Measurements from ENCODE around the gene PELI1. TPM values are rescaled to one million over a fixed set of nuclear protein-coding genes. Genes with fewer than 3 reads are reported as not detected.

PELI1 gene
- total RNA-seq, 1 donor from 2014 or later: 33.8 TPM

GRCh38 chr2:64124571-64124970 lies 19.6 kb downstream of the PELI1 start:
- Mint-ChIP-seq H3K27ac (no peak overlapping the region), H3K27me3 (no peaks in the 10 kb centered on the region), H3K4me3 (no peak overlapping the region), H3K36me3 (ENCODE audit: low read depth) (peaks cover 30% of the 10 kb centered on the region), H3K4me1 (peaks cover 34% of the 10 kb centered on the region), H3K9me3 (no peaks in the 10 kb centered on the region)
- intact Hi-C loops (cut with micrococcal nuclease): no loop called here
- DNase-seq: no peak

GRCh38 chr2:64124168-64124567 lies 20.1 kb downstream of the PELI1 start:
- H3K9me3 Mint-ChIP-seq: no peaks in the 10 kb centered on the region
- no peak for DNase-seq
- H3K4me1 Mint-ChIP-seq: peaks cover 36% of the 10 kb centered on the region
- no peak overlapping the region for H3K27ac Mint-ChIP-seq
- intact Hi-C loops (cut with micrococcal nuclease): no loop called here
- H3K27me3 Mint-ChIP-seq: no peaks in the 10 kb centered on the region
- peaks cover 30% of the 10 kb centered on the region for H3K36me3 Mint-ChIP-seq (ENCODE audit: low read depth)
- no peak overlapping the region for H3K4me3 Mint-ChIP-seq

GRCh38 chr2:64123740-64124139 lies 20.5 kb downstream of the PELI1 start:
- peaks cover 30% of the 10 kb centered on the region for H3K36me3 Mint-ChIP-seq (ENCODE audit: low read depth)
- H3K27me3 Mint-ChIP-seq: no peaks in the 10 kb centered on the region
- DNase-seq: no peak
- no peaks in the 10 kb centered on the region for H3K9me3 Mint-ChIP-seq
- H3K4me3 Mint-ChIP-seq: no peak overlapping the region
- H3K4me1 Mint-ChIP-seq: peaks cover 32% of the 10 kb centered on the region
- intact Hi-C loops (cut with micrococcal nuclease): no loop called here
- H3K27ac Mint-ChIP-seq: no peak overlapping the region

- Mint-ChIP-seq H3K4me3 (no peak overlapping the region), H3K27me3 (no peaks in the 10 kb centered on the region), H3K9me3 (no peaks in the 10 kb centered on the region), H3K27ac (peak overlapping the region; percentile 29), H3K36me3 (ENCODE audit: low read depth) (peaks cover 31% of the 10 kb centered on the region), H3K4me1 (peaks cover 22% of the 10 kb centered on the region)
- intact Hi-C loops (cut with micrococcal nuclease): no loop called here
- no peak for DNase-seq
These were observed 21.9 kb downstream of the PELI1 start for GRCh38 chr2:64122358-64122757.

- Mint-ChIP-seq H3K4me3 (no peak overlapping the region), H3K36me3 (ENCODE audit: low read depth) (peaks cover 25% of the 10 kb centered on the region), H3K27ac (no peak overlapping the region), H3K4me1 (peaks cover 21% of the 10 kb centered on the region), H3K27me3 (no peaks in the 10 kb centered on the region), H3K9me3 (no peaks in the 10 kb centered on the region)
- intact Hi-C loops (cut with micrococcal nuclease): no loop called here
- DNase-seq: no peak
These were observed 23.3 kb downstream of the PELI1 start for GRCh38 chr2:64120928-64121327.

GRCh38 chr2:64120008-64120407 lies 24.2 kb downstream of the PELI1 start:
- Mint-ChIP-seq H3K9me3 (no peaks in the 10 kb centered on the region), H3K27ac (no peak overlapping the region), H3K27me3 (no peaks in the 10 kb centered on the region), H3K4me3 (no peak overlapping the region), H3K36me3 (ENCODE audit: low read depth) (peaks cover 24% of the 10 kb centered on the region), H3K4me1 (peaks cover 30% of the 10 kb centered on the region)
- intact Hi-C loops (cut with micrococcal nuclease): no loop called here
- no peak for DNase-seq

- no peaks in the 10 kb centered on the region for H3K9me3 Mint-ChIP-seq
- no peaks in the 10 kb centered on the region for H3K27me3 Mint-ChIP-seq
- intact Hi-C loops (cut with micrococcal nuclease): no loop called here
- H3K27ac Mint-ChIP-seq: no peak overlapping the region
- no peak for DNase-seq
- H3K36me3 Mint-ChIP-seq (ENCODE audit: low read depth): peaks cover 21% of the 10 kb centered on the region
- peaks cover 31% of the 10 kb centered on the region for H3K4me1 Mint-ChIP-seq
- no peak overlapping the region for H3K4me3 Mint-ChIP-seq
These were observed 24.9 kb downstream of the PELI1 start for GRCh38 chr2:64119369-64119768.

GRCh38 chr2:64115808-64116598 lies 28.2 kb downstream of the PELI1 start:
- Mint-ChIP-seq H3K4me3 (no peak overlapping the region), H3K27ac (no peak overlapping the region), H3K9me3 (no peaks in the 10 kb centered on the region), H3K4me1 (peaks cover 43% of the 10 kb centered on the region), H3K36me3 (ENCODE audit: low read depth) (peaks cover 12% of the 10 kb centered on the region), H3K27me3 (no peaks in the 10 kb centered on the region)
- intact Hi-C loops (cut with micrococcal nuclease): no loop called here
- DNase-seq: no peak

GRCh38 chr2:64114912-64115277 lies 29.3 kb downstream of the PELI1 start:
- no peak for DNase-seq
- Mint-ChIP-seq H3K4me3 (peak overlapping the region; percentile 66), H3K27ac (peak overlapping the region; percentile 86), H3K9me3 (no peaks in the 10 kb centered on the region), H3K36me3 (ENCODE audit: low read depth) (peaks cover 14% of the 10 kb centered on the region), H3K4me1 (peaks cover 48% of the 10 kb centered on the region), H3K27me3 (no peaks in the 10 kb centered on the region)
- intact Hi-C loops (cut with micrococcal nuclease): loop anchor here (1.0 kb wide), 7 partner anchors 14 to 211 kb away; partner anchors contain the start of gene PELI1

- peaks cover 17% of the 10 kb centered on the region for H3K36me3 Mint-ChIP-seq (ENCODE audit: low read depth)
These were observed 29.9 kb downstream of the PELI1 start for GRCh38 chr2:64114063-64114911.

GRCh38 chr2:64112016-64112415 lies 32.2 kb downstream of the PELI1 start:
- intact Hi-C loops (cut with micrococcal nuclease): no loop called here
- no peak overlapping the region for H3K4me3 Mint-ChIP-seq
- no peak for DNase-seq
- peaks cover 26% of the 10 kb centered on the region for H3K36me3 Mint-ChIP-seq (ENCODE audit: low read depth)
- peaks cover 57% of the 10 kb centered on the region for H3K4me1 Mint-ChIP-seq
- H3K9me3 Mint-ChIP-seq: no peaks in the 10 kb centered on the region
- H3K27me3 Mint-ChIP-seq: no peaks in the 10 kb centered on the region
- H3K27ac Mint-ChIP-seq: no peak overlapping the region

More at GRCh38 chr2:64114063-64114911, 29.9 kb downstream of the PELI1 start:
- intact Hi-C loops (cut with micrococcal nuclease): loop anchor here (1.0 kb wide), 7 partner anchors 13 to 212 kb away; partner anchors contain the start of gene PELI1
- H3K4me3 Mint-ChIP-seq: peak overlapping the region; percentile 66
- peaks cover 50% of the 10 kb centered on the region for H3K4me1 Mint-ChIP-seq
- DNase-seq: peak; percentile 74
- H3K27ac Mint-ChIP-seq: peak overlapping the region; percentile 86
- H3K9me3 Mint-ChIP-seq: no peaks in the 10 kb centered on the region
- no peaks in the 10 kb centered on the region for H3K27me3 Mint-ChIP-seq

- H3K4me3 Mint-ChIP-seq: no peak overlapping the region
- intact Hi-C loops (cut with micrococcal nuclease): no loop called here
- H3K27ac Mint-ChIP-seq: no peak overlapping the region
- H3K4me1 Mint-ChIP-seq: peaks cover 57% of the 10 kb centered on the region
- no peaks in the 10 kb centered on the region for H3K27me3 Mint-ChIP-seq
- H3K9me3 Mint-ChIP-seq: no peaks in the 10 kb centered on the region
- H3K36me3 Mint-ChIP-seq (ENCODE audit: low read depth): peaks cover 29% of the 10 kb centered on the region
- no peak for DNase-seq
These were observed 32.8 kb downstream of the PELI1 start for GRCh38 chr2:64111426-64111825.

- intact Hi-C loops (cut with micrococcal nuclease): no loop called here
- Mint-ChIP-seq H3K4me1 (peaks cover 43% of the 10 kb centered on the region), H3K4me3 (no peak overlapping the region), H3K9me3 (no peaks in the 10 kb centered on the region), H3K36me3 (ENCODE audit: low read depth) (peaks cover 48% of the 10 kb centered on the region), H3K27ac (peak overlapping the region; percentile 59), H3K27me3 (no peaks in the 10 kb centered on the region)
- DNase-seq: no peak
These were observed 35.5 kb downstream of the PELI1 start for GRCh38 chr2:64108666-64109241.

GRCh38 chr2:64106481-64106880 lies 37.7 kb downstream of the PELI1 start:
- H3K4me1 Mint-ChIP-seq: peaks cover 45% of the 10 kb centered on the region
- no peak overlapping the region for H3K27ac Mint-ChIP-seq
- intact Hi-C loops (cut with micrococcal nuclease): no loop called here
- no peaks in the 10 kb centered on the region for H3K27me3 Mint-ChIP-seq
- H3K4me3 Mint-ChIP-seq: no peak overlapping the region
- no peak for DNase-seq
- H3K9me3 Mint-ChIP-seq: no peaks in the 10 kb centered on the region
- H3K36me3 Mint-ChIP-seq (ENCODE audit: low read depth): peaks cover 55% of the 10 kb centered on the region
